GM19025 (cell line): ENCODE results near the gene ARHGEF37.
A peak's percentile ranks its signal among the peaks of the same experiment; 100 is the strongest.
"Not testable (repeated sequence)": the region's sequence is repeated elsewhere in the genome, so short reads cannot be mapped to it uniquely, and the experiment has no call there.

Experiments
- ATAC-seq: cut with Tn5 transposase; IDR thresholded peaks from one replicate; pipeline ENCODE4 v1.9.1; 2021; ENCODE audit warnings: mild to moderate bottlenecking, low read depth, moderate library complexity; ENCODE audit not compliant: unreplicated experiment

Gene ARHGEF37

GRCh38 chr5:149564542-149565140 is 16.7 kb upstream of the ARHGEF37 start:
- ATAC-seq, result peak; percentile 92

GRCh38 chr5:149567226-149567625 is 14.1 kb upstream of the ARHGEF37 start:
- ATAC-seq, result no peak

- no peak for ATAC-seq
Observed at GRCh38 chr5:149572170-149572569, 9.1 kb upstream of the ARHGEF37 start.

- ATAC-seq, result no peak
Observed at GRCh38 chr5:149572576-149573231, 8.6 kb upstream of the ARHGEF37 start.

- ATAC-seq, result no peak
Observed at GRCh38 chr5:149575131-149575530, 6.2 kb upstream of the ARHGEF37 start.

GRCh38 chr5:149576021-149576420 is 5.3 kb upstream of the ARHGEF37 start:
- ATAC-seq, result no peak

GRCh38 chr5:149578896-149579295 is 2.4 kb upstream of the ARHGEF37 start:
- no peak for ATAC-seq

- no peak for ATAC-seq
Observed at GRCh38 chr5:149580808-149581191, 498 bp upstream of the ARHGEF37 start.

- ATAC-seq, result no peak
Observed at GRCh38 chr5:149581931-149582768, 852 bp downstream of the ARHGEF37 start.

- ATAC-seq, result no peak
Observed at GRCh38 chr5:149583394-149583793, 2.1 kb downstream of the ARHGEF37 start.

GRCh38 chr5:149584121-149584520 is 2.8 kb downstream of the ARHGEF37 start:
- ATAC-seq, result no peak

GRCh38 chr5:149585910-149586309 is 4.6 kb downstream of the ARHGEF37 start:
- ATAC-seq, result no peak

GRCh38 chr5:149586708-149587318 is 5.5 kb downstream of the ARHGEF37 start:
- no peak for ATAC-seq

- no peak for ATAC-seq
Observed at GRCh38 chr5:149588936-149589335, 7.6 kb downstream of the ARHGEF37 start.

GRCh38 chr5:149593370-149593769 is 12.1 kb downstream of the ARHGEF37 start:
- no peak for ATAC-seq

- no peak for ATAC-seq
Observed at GRCh38 chr5:149594206-149594895, 13.1 kb downstream of the ARHGEF37 start.

GRCh38 chr5:149595105-149595504 is 13.8 kb downstream of the ARHGEF37 start:
- not testable (repeated sequence) for ATAC-seq

GRCh38 chr5:149596712-149597111 is 15.4 kb downstream of the ARHGEF37 start:
- no peak for ATAC-seq

GRCh38 chr5:149597618-149598017 is 16.3 kb downstream of the ARHGEF37 start:
- ATAC-seq, result no peak

GRCh38 chr5:149598234-149598633 is 16.9 kb downstream of the ARHGEF37 start:
- not testable (repeated sequence) for ATAC-seq
